ENCODE measurements around the gene USP3.
"Not testable (repeated sequence)": the region's sequence is repeated elsewhere in the genome, so short reads cannot be mapped to it uniquely, and the experiment has no call there.

Gene USP3

GRCh38 chr15:63517202-63517601, 12.8 kb downstream of the USP3 start:
- no peak for DNase-seq

DNA sequence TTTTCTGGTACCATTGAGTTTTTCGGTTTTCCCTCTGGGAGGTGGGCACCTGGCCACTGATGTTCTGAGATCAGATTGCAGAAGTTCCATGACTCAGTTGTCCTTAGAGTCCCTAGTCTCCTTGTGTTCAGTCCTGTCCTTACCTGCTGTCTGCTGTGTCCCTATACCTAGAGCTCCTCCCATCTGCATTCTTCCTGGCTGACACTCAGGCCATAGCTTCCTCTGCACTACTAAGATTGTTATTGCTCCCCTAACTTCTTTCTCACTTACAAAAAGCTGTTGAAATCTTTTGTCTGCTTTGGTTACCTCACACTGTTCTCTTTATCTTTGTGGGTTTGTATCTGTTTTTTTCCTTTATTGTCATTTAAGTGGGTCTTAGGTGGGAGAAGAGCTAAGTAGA, 13.2 kb downstream of the USP3 start:
- no peak for DNase-seq

GRCh38 chr15:63519041-63519440, 14.6 kb downstream of the USP3 start:
- no peak for DNase-seq

- no peak for DNase-seq
Measured at GRCh38 chr15:63519548-63520178, 15.3 kb downstream of the USP3 start.

- not testable (repeated sequence) for DNase-seq
Measured at GRCh38 chr15:63520462-63520861, 16.1 kb downstream of the USP3 start.

- DNase-seq: no peak
Measured at GRCh38 chr15:63522225-63522578, 17.8 kb downstream of the USP3 start.

GRCh38 chr15:63523306-63523990, 19.1 kb downstream of the USP3 start:
- DNase-seq: no peak

DNA sequence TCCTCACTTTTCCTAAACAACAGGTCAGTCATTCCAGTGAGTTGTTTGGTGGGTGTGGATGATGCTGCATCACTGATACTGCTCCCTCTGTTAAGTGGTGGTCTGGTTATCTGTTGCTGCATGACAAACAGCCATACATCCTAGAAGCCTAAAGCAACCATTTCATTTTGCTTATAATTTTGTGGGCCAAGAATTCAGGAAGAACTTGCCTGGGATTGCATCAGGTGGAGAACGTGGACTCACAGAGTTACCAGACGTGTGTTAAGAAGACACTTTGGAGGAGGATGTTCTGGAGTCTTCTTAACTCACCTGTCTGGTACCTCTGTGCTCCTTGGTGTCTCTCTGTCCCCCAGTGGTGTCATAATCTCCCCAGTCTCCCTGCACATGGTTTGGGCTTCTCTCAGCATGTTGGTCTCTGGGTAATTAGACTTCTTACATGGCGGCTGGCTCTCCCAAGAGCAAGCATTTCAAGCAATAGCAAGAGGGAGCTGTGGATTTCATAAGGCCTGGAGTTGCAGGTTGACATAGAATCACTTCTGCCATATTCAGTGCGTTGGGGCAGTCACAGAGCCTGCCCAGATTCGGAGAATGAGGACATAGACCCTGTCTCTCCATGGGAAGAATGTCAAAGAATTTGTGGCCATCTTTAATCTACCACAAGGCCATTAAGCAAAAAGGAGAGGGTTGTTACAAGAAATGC, 20.1 kb downstream of the USP3 start:
- DNase-seq: no peak

DNA sequence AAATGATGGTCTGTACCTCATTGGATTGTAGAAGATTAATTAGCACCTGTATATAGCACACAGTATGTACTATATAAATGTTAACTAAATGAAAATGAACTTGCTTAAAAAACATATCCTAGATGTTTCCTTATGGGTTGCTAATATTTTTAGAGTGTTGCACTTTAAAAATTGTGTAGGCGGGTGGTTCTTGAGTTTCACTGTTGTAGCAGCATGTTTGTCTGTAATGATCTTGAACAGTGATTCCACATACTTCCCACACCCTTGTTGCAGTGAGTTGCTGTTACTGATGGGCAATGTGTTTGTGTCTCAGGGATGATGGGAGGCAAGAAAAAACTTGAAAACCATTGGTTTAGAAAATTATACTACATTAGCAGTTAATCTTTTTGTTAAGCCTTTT, 22.0 kb downstream of the USP3 start:
- DNase-seq: no peak

DNA sequence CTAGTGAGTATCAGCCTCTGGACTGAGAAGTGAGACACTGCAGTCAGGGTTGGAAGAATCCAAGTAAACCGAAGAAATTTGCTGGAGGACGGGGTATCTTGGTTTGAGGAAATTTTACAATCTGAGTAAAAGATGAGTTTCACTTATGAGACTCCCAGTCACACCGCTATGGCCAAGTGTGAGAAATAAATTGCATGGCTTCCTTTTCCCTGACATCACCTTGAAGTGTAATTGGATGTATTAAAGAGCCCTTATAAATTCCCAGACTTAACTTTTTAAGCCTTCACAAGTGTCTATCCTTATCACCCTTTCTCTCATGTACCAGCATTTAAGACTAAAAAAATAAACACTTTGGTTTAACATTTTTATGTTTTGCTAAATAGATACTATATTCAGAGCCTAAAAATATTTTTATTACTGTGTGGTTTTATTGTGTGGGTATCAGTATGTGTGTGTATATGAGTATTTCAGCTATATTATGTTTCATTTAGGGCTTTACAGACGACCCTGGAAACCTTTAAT, 23.8 kb downstream of the USP3 start:
- DNase-seq: no peak

DNA sequence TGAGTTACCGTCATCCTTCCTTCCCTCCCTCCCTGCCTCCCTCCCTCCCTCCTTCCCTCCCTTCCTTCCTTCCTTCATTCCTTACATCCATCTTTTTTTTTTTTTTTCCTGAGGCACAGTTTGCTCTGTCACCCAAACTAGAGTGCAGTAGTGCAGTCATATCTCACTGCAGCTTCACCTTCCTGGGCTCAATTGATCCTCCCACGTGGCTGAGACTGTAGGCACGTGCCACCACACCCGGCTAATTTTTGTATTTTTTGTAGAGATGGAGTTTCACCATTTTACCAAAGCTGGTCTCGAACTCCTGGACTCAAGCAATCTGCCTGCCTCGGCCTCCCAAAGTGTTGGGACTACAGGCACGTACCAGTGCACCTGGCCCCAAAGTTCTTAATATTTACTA, 25.8 kb downstream of the USP3 start:
- no peak for DNase-seq

DNA sequence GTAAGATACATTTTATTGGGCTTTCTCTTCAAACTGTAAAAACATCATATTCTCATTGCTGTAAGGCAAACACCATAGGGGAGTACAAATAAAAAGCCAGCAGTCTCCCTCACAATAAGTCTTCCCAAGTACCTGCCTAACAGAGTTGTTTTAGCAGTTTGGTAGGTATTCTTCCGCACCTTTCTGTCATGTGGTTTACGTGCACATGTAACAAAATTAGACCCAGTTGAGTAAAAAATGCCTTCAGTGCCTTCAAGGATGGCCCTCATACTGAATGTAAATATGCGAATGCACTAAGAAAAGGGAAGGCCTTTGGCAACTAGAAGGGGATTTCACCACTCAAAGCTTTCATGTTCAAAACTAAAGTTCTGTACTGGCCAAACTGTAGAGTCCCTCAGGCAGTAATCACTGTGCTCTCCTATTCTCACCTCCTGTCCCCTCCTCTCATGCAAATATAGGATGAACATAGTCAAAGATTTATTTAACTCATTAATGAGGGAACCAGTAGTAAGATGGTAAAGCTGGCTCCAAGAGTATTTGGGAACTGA, 26.4 kb downstream of the USP3 start:
- no peak for DNase-seq

- DNase-seq: no peak
Measured at GRCh38 chr15:63531586-63531985, 27.2 kb downstream of the USP3 start.

DNA sequence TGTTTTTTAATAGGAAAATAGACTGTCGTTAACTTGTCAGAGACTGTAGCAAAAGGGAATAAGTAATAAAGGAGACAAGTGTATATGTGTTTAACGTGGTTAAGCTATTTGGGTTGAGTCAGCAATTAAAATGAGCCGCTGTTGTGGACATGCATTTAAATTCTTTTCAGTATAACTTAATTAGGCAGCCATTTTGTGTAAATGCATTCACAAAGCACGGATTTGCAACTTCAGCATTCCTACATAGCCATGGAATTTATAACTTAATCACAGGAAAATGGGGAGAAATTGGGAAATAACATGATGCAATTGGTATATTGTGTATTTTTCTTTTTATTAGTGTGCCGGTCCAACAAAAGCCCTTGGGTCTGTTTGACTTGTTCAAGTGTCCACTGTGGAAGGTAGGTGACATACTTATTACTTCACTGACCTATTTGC, 27.9 kb downstream of the USP3 start:
- no peak for DNase-seq

- not testable (repeated sequence) for DNase-seq
Measured at GRCh38 chr15:63534888-63535287, 30.5 kb downstream of the USP3 start.

GRCh38 chr15:63535689-63536088, 31.3 kb downstream of the USP3 start:
- DNase-seq: no peak

DNA sequence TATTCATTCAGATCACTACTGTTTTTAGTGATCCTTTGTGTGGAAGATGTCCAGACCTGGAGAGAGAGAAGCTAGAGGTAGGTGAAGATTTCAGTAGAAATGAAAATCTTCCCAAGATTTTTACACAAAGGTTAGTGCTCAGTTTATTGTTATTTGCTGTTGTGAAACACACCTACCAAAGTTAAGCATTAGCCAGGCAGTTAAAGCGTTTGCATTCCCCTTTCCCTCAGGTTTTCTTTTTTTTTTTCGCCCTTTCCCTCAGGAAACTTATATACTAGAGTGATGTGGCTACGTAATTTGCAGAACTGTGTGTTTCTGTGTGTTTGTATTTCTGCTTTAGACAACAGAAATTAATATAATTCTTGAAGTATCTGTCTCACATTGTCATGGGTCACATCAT, 34.5 kb downstream of the USP3 start:
- no peak for DNase-seq

GRCh38 chr15:63539521-63539920, 35.1 kb downstream of the USP3 start:
- DNase-seq: no peak

DNA sequence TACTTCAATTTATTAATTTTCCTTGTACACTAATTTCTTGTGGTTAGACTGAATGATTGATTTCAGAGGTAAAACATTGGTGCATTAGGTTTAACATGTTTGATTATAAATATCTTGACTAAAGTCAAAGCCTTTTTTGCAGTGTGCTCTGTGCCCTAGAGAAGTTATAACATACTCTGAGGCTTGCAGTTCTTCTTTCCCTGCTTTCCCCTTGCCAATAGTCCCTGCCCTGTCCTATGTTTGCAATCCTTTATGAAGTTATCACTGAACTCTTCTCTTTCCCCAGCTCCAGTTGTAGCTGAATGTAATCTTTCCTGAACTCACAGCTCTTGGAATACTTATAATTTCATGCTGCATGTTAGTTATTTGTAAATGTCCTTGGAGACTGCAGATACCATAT, 35.6 kb downstream of the USP3 start:
- no peak for DNase-seq

- DNase-seq: no peak
Measured at GRCh38 chr15:63540449-63540848, 36.1 kb downstream of the USP3 start.

GRCh38 chr15:63544258-63545026, 40.0 kb downstream of the USP3 start:
- DNase-seq: no peak

GRCh38 chr15:63545520-63545919, 41.1 kb downstream of the USP3 start:
- no peak for DNase-seq

DNA sequence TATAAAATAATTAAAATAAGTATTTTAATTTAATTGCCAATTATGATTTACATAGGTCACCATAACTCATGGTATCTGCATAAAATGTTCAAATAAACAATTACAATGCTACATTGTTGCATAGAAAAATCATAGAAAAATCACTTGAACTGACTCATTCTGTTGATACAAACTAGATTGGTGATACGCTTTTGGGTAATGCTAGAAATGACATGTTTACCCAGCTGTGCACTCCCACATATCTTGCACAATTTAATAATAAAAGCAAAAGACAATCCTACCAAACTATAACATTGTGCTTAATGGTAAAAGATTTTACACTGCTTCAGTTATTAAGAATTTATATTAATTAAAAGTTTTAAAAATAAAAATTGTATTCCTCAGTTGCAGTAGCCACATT, 47.0 kb downstream of the USP3 start:
- DNase-seq: no peak
